Measurements from ENCODE around the gene C3orf18. TPM values are rescaled to one million over a fixed set of nuclear protein-coding genes. Genes with fewer than 3 reads are reported as not detected.
A peak's percentile ranks its signal among the peaks of the same experiment; 100 is the strongest.

Gene C3orf18
- polyA plus RNA-seq, 1 donor (not counting 4 experiments of a cell fraction or from before 2014, with no cell fraction given): 1.4 TPM

DNA sequence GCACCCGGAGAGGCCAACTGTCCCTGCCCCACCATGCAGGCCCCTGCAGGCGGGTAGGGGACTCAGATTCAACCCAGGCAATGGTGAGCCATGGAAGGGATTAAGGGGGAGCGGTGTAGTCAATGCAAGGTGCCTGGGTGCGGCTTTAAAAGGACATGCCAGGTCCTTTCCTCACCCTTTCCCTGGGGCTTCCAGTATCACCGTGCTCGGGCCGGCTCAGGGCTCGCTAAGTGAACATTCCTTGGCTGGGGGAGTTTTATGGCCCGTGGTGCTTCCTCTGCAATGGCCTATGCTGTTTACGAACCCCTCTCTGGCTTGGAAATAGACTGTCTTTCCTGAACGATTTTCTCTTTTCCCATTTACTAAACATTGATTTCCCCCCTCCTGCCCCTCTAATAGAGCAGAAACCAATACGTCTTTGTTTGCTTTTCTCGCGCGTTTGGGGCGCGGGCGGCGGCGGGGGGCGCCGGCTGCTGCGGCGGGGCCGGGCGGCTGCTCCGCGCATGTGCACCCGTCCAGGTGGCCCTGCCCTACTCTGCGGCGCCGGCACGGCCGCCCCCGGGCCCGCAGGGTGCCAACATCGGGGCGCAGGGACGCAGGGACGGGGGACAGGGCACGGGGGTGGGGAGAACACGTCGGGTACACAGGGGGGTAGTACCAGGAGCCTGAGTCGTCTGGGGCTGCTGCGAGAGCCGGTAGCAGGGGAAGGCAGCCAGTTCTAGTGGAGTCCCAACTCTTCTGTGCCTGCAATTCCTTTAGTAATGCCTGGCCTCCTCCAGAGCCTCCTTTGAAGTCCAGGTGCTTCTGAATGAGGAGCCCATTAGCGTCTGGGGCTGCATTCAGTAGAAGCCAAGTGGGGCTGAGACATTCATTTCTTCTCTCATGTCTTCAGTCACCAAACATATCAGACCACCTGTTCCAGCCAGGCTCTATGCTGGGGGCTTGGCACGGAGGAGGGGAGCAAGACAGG is 37.3 kb downstream of the C3orf18 start:
- Histone ChIP-seq H3K9ac (ENCODE audit: control insufficient read depth, extremely low read depth, insufficient read depth, low read length) (no peak overlapping the region), H3K27ac (ENCODE audit: control insufficient read depth, insufficient read depth, low read length) (no peak overlapping the region), H2AFZ (ENCODE audit: control insufficient read depth, low read length) (no peak overlapping the region), H3K79me2 (ENCODE audit: control insufficient read depth, insufficient read depth, low read length) (no peaks in the 10 kb centered on the region), H3K4me2 (ENCODE audit: control insufficient read depth, extremely low read depth, insufficient read depth, low read depth, low read length) (peak overlapping the region; percentile 10), H3K27me3 (ENCODE audit: control insufficient read depth, extremely low read depth, insufficient read depth, low read length) (peaks cover 51% of the 10 kb centered on the region), H4K20me1 (ENCODE audit: control insufficient read depth, extremely low read depth, insufficient read depth, low read length) (peaks cover 10% of the 10 kb centered on the region), H3K9me1 (ENCODE audit: control insufficient read depth, extremely low read depth, insufficient read depth, low read length) (no peaks in the 10 kb centered on the region), H3K9me3 (ENCODE audit: control insufficient read depth, low read depth, low read length) (no peaks in the 10 kb centered on the region), H3K36me3 (ENCODE audit: control insufficient read depth in 2 of 2, extremely low read depth in 1 of 2, insufficient read depth in 2 of 2, low read length in 2 of 2) (no peaks in the 10 kb centered on the region), H3K4me3 (ENCODE audit: control insufficient read depth in 2 of 3, extremely low read depth in 1 of 3, insufficient read depth in 2 of 3, low read depth in 1 of 3, low read length in 3 of 3) (no peak overlapping the region), H3K4me1 (ENCODE audit: control insufficient read depth, extremely low read depth, insufficient read depth, low read length) (peaks cover 3% of the 10 kb centered on the region)
- dilution Hi-C loops (cut with MboI; ENCODE audit: extremely low pct_ligation_motif_present, low sequenced_read_pairs): no loop called here
- FAIRE-seq (no peak), DNase-seq (ENCODE audit: low read depth, low spot score) (no peak)
- TF ChIP-seq CTCF (optimal IDR thresholded peaks at IDR 0.05 in 1 of 3, IDR thresholded peaks at IDR 0.05 in 1 of 3, conservative IDR thresholded peaks at IDR 0.05 in 1 of 3; ENCODE audit: extremely low read depth in 1 of 3, insufficient read depth in 2 of 3, low read length in 3 of 3): no peak
- peak; percentile 83 for TF ChIP-seq EZH2 (IDR thresholded peaks at IDR 0.05; ENCODE audit: low read length)

- no peaks in the 10 kb centered on the region for H3K79me2 ChIP-seq (ENCODE audit: control insufficient read depth, insufficient read depth, low read length)
- no peaks in the 10 kb centered on the region for H3K9me1 ChIP-seq (ENCODE audit: control insufficient read depth, extremely low read depth, insufficient read depth, low read length)
- no peak overlapping the region for H3K4me2 ChIP-seq (ENCODE audit: control insufficient read depth, extremely low read depth, insufficient read depth, low read depth, low read length)
- no peaks in the 10 kb centered on the region for H3K36me3 ChIP-seq (ENCODE audit: control insufficient read depth in 2 of 2, extremely low read depth in 1 of 2, insufficient read depth in 2 of 2, low read length in 2 of 2)
- no peaks in the 10 kb centered on the region for H3K9me3 ChIP-seq (ENCODE audit: control insufficient read depth, low read depth, low read length)
- H3K27me3 ChIP-seq (ENCODE audit: control insufficient read depth, extremely low read depth, insufficient read depth, low read length): peaks cover 38% of the 10 kb centered on the region
- H3K27ac ChIP-seq (ENCODE audit: control insufficient read depth, insufficient read depth, low read length): no peak overlapping the region
- peak; percentile 57 for DNase-seq (ENCODE audit: low read depth, low spot score)
- H4K20me1 ChIP-seq (ENCODE audit: control insufficient read depth, extremely low read depth, insufficient read depth, low read length): peaks cover 10% of the 10 kb centered on the region
- H3K4me1 ChIP-seq (ENCODE audit: control insufficient read depth, extremely low read depth, insufficient read depth, low read length): peaks cover 7% of the 10 kb centered on the region
- TF ChIP-seq EZH2 (IDR thresholded peaks at IDR 0.05; ENCODE audit: low read length) (no peak), CTCF (optimal IDR thresholded peaks at IDR 0.05 in 1 of 3, IDR thresholded peaks at IDR 0.05 in 1 of 3, conservative IDR thresholded peaks at IDR 0.05 in 1 of 3; ENCODE audit: extremely low read depth in 1 of 3, insufficient read depth in 2 of 3, low read length in 3 of 3) (no peak)
- no peak overlapping the region for H2AFZ ChIP-seq (ENCODE audit: control insufficient read depth, low read length)
- dilution Hi-C loops (cut with MboI; ENCODE audit: extremely low pct_ligation_motif_present, low sequenced_read_pairs): no loop called here
- FAIRE-seq: peak; percentile 26
- H3K4me3 ChIP-seq (ENCODE audit: control insufficient read depth in 2 of 3, extremely low read depth in 1 of 3, insufficient read depth in 2 of 3, low read depth in 1 of 3, low read length in 3 of 3): no peak overlapping the region
- no peak overlapping the region for H3K9ac ChIP-seq (ENCODE audit: control insufficient read depth, extremely low read depth, insufficient read depth, low read length)
These were observed 41.6 kb downstream of the C3orf18 start for GRCh38 chr3:50525987-50526386.

All from keratinocyte (primary cell).